Thyroid gland (tissue), 4 donors: ENCODE measurements around the gene NEUROG3. TPM values are rescaled to one million over a fixed set of nuclear protein-coding genes. Genes with fewer than 3 reads are reported as not detected.

Experiments used
- DNase-seq, 2 donors: peaks; one replicate each; pipeline ENCODE4 v3.0.0-alpha.2; 2019
- H3K27ac ChIP-seq, 3 donors: fragments of 200-600 bp; sonication (generic); 1 replicate in 2 of 3; 2 replicates in 1 of 3; pipeline ENCODE4 v1.5.1; 2016 to 2019; ENCODE audit warnings: mild to moderate bottlenecking in 1 of 3, moderate library complexity in 1 of 3
- H3K27me3 ChIP-seq: fragments of 200-600 bp; sonication (generic); one replicate; pipeline ENCODE4 v1.5.1; 2019
- H3K36me3 ChIP-seq, 2 donors: fragments of 200-600 bp; sonication (generic); one replicate each; pipeline ENCODE4 v1.5.1; 2016 to 2019
- H3K4me1 ChIP-seq, 2 donors: fragments of 200-600 bp; sonication (generic); one replicate each; pipeline ENCODE4 v1.5.1; 2017 to 2019
- H3K4me3 ChIP-seq, 3 donors: fragments of 200-600 bp; sonication (generic); replicated peaks in 1 of 3; 1 replicate in 2 of 3; 2 replicates in 1 of 3; pipeline ENCODE4 v1.5.1; 2016; ENCODE audit warnings: mild to moderate bottlenecking in 1 of 3
- H3K9me3 ChIP-seq: fragments of 200-600 bp; sonication (generic); one replicate; pipeline ENCODE4 v1.5.1; 2017
- CTCF ChIP-seq, 6 experiments: fragments of 200-600 bp in 3 of 6; fragments of 450-650 bp in 3 of 6; sonication (generic) in 3 of 6; IDR thresholded peaks; one replicate each; pipeline ENCODE4 v1.5.1; 2016 to 2019; ENCODE audit warnings: antibody characterized with exemption in 6 of 6, mild to moderate bottlenecking in 2 of 6, inconsistent platforms in 1 of 6, moderate library complexity in 1 of 6
- POLR2A ChIP-seq, 2 donors: fragments of 450-650 bp; IDR thresholded peaks; one replicate each; pipeline ENCODE4 v1.6.1; 2017; ENCODE audit warnings: antibody characterized with exemption in 2 of 2, mild to moderate bottlenecking in 2 of 2, moderate library complexity in 1 of 2
- WGBS, 2 donors: methylation state at CpG; one replicate each; pipeline ENCODE4 v1.1.5; 2017; 5-methylcytosine and 5-hydroxymethylcytosine counted together
- intact Hi-C: fragments of 100-400 bp; cut with DNase I; formaldehyde crosslinking; loops from one replicate; pipeline ENCODE4 v1.15.1; 2023
- total RNA-seq, 4 donors: library from RNA; depleted of rRNA; stranded (reverse); fragments of >200 nt; gene quantifications; one replicate each; pipeline ENCODE4 v1.2.3, GENCODE V29; 2016

The NEUROG3 gene
- 1 to 10 TPM in 1 of 4 donors, not detected in 3; 1.9 TPM for total RNA-seq

GRCh38 chr10:69573056-69573806 lies at the start of gene NEUROG3:
NEUROG3 (minus strand) TSS chr10:69573422; CDS start chr10:69573043, 379 bp downstream.
- TF ChIP-seq POLR2A (IDR thresholded peaks at IDR 0.05), result no peak
- TF ChIP-seq CTCF (IDR thresholded peaks at IDR 0.05), result no peak
- intact Hi-C loops, result no loop called here
- Histone ChIP-seq H3K9me3 (no peaks in the 10 kb centered on the region), H3K27ac (no peak within 1 kb of the TSS), H3K4me1 (peaks cover 0 to 15% of the 10 kb centered on the region in 2 donors), H3K27me3 (peaks cover 26% of the 10 kb centered on the region), H3K4me3 (peak within 1 kb of the TSS in 1 of 3 donors; percentile 1), H3K36me3 (no peaks in the 10 kb centered on the region)
- WGBS, 2 donors, result 3 to 4% methylated on average over 23 to 27 of the region's 53 CpGs
- no peak for DNase-seq

GRCh38 chr10:69620625-69621024 lies 47.4 kb upstream of the NEUROG3 start:
- TF ChIP-seq POLR2A (IDR thresholded peaks at IDR 0.05) (no peak), CTCF (IDR thresholded peaks at IDR 0.05) (no peak)
- intact Hi-C loops, result no loop called here
- H3K27me3 ChIP-seq, result no peaks in the 10 kb centered on the region

GRCh38 chr10:69619626-69620025 lies 46.4 kb upstream of the NEUROG3 start:
- TF ChIP-seq CTCF (IDR thresholded peaks at IDR 0.05), result no peak
- no peak for TF ChIP-seq POLR2A (IDR thresholded peaks at IDR 0.05)
- H3K4me3 ChIP-seq, result no peak overlapping the region
- no peak overlapping the region for H3K27ac ChIP-seq
- DNase-seq, result no peak
- intact Hi-C loops, result no loop called here
- no peaks in the 10 kb centered on the region for H3K9me3 ChIP-seq
- H3K36me3 ChIP-seq, result no peaks in the 10 kb centered on the region
- no peaks in the 10 kb centered on the region for H3K4me1 ChIP-seq
- 89 to 91% methylated on average over 7 of the region's 7 CpGs for WGBS, 2 donors
- no peaks in the 10 kb centered on the region for H3K27me3 ChIP-seq

More at GRCh38 chr10:69620625-69621024, 47.4 kb upstream of the NEUROG3 start:
- no peak for DNase-seq
- H3K27ac ChIP-seq, result no peak overlapping the region
- H3K4me3 ChIP-seq, result no peak overlapping the region
- 49 to 57% methylated on average over 5 of the region's 5 CpGs for whole genome bisulfite sequencing, 2 donors
- no peaks in the 10 kb centered on the region for H3K36me3 ChIP-seq
- H3K4me1 ChIP-seq, result no peaks in the 10 kb centered on the region
- H3K9me3 ChIP-seq, result no peaks in the 10 kb centered on the region

GRCh38 chr10:69618746-69619145 lies 45.5 kb upstream of the NEUROG3 start:
- no peak overlapping the region for H3K4me3 ChIP-seq
- no peak for DNase-seq
- H3K27me3 ChIP-seq, result no peaks in the 10 kb centered on the region
- 87 to 93% methylated on average over 2 of the region's 2 CpGs for WGBS, 2 donors
- no peak overlapping the region for H3K27ac ChIP-seq
- TF ChIP-seq POLR2A (IDR thresholded peaks at IDR 0.05) (no peak), CTCF (IDR thresholded peaks at IDR 0.05) (no peak)
- no peaks in the 10 kb centered on the region for H3K9me3 ChIP-seq
- H3K36me3 ChIP-seq, result no peaks in the 10 kb centered on the region
- intact Hi-C loops, result no loop called here
- no peaks in the 10 kb centered on the region for H3K4me1 ChIP-seq

GRCh38 chr10:69616358-69616757 lies 43.1 kb upstream of the NEUROG3 start:
- WGBS, 2 donors, result 74 to 84% methylated on average over 4 of the region's 4 CpGs

More at GRCh38 chr10:69616358-69616757, 43.1 kb upstream of the NEUROG3 start:
- Histone ChIP-seq H3K36me3 (no peaks in the 10 kb centered on the region), H3K4me1 (no peaks in the 10 kb centered on the region), H3K27me3 (no peaks in the 10 kb centered on the region), H3K9me3 (no peaks in the 10 kb centered on the region), H3K4me3 (no peak overlapping the region), H3K27ac (no peak overlapping the region)
- intact Hi-C loops, result no loop called here
- TF ChIP-seq POLR2A (IDR thresholded peaks at IDR 0.05) (no peak), CTCF (IDR thresholded peaks at IDR 0.05) (no peak)
- DNase-seq, result no peak
